Measurements from ENCODE around the gene MLLT6. TPM values are rescaled to one million over a fixed set of nuclear protein-coding genes. Genes with fewer than 3 reads are reported as not detected.

Gene MLLT6
- total and polyA plus RNA-seq, 2 of the 13 experiments (the other 11 are each of a cell fraction or from before 2014, with no cell fraction given) = 50.7 to 69.5 TPM

- TF ChIP-seq POGK (CRISPR knock-in tag; conservative IDR thresholded peaks at IDR 0.05) (no peak), HMGXB4 (CRISPR knock-in tag; IDR thresholded peaks at IDR 0.05; ENCODE audit: borderline replicate concordance in 1 of 2, low read depth in 1 of 2) (peak; percentile 9 to 62; a peak in 3 of 4 replicates), JDP2 (CRISPR knock-in tag; IDR thresholded peaks at IDR 0.05; ENCODE audit: borderline replicate concordance) (no peak), ERF (CRISPR knock-in tag; IDR thresholded peaks at IDR 0.05) (peak; percentile 96), ZNF513 (CRISPR knock-in tag; conservative IDR thresholded peaks at IDR 0.05) (no peak), FOXO4 (CRISPR knock-in tag; conservative IDR thresholded peaks at IDR 0.05) (no peak), CERS6 (CRISPR knock-in tag; IDR thresholded peaks at IDR 0.05) (no peak), HDAC2 (CRISPR knock-in tag; IDR thresholded peaks at IDR 0.05) (peak; percentile 92), SALL1 (CRISPR knock-in tag; IDR thresholded peaks at IDR 0.05) (peak; percentile 97), PBX2 (CRISPR knock-in tag; IDR thresholded peaks at IDR 0.05) (no peak), CREBL2 (CRISPR knock-in tag; IDR thresholded peaks at IDR 0.05; ENCODE audit: borderline replicate concordance) (no peak), E2F1 (CRISPR knock-in tag; IDR thresholded peaks at IDR 0.05) (no peak), ZNF205 (CRISPR knock-in tag; IDR thresholded peaks at IDR 0.05) (peak; percentile 69; the same call in 1 of the 2 replicates), KDM2A (CRISPR knock-in tag; IDR thresholded peaks at IDR 0.05; ENCODE audit: borderline replicate concordance, low read depth) (peak; percentile 16; the same call in 1 of the 2 replicates), NFRKB (IDR thresholded peaks at IDR 0.05) (no peak), TFDP1 (CRISPR knock-in tag; IDR thresholded peaks at IDR 0.05; ENCODE audit: borderline replicate concordance) (peak; percentile 59)
Observed at GRCh38 chr17:38746004-38746848, 41.2 kb downstream of the MLLT6 start (continued).

Data from HepG2 (cell line).